Ascending aorta (tissue), 2 donors: Measurements from ENCODE around the gene DTYMK. TPM values are rescaled to one million over a fixed set of nuclear protein-coding genes. Genes with fewer than 3 reads are reported as not detected.

Source experiments
- DNase-seq, 2 donors: peaks; one replicate each; pipeline ENCODE4 v3.0.0-alpha.2; 2019; ENCODE audit warnings: low spot score in 2 of 2
- H3K27ac ChIP-seq, 2 donors: fragments of 200-600 bp; sonication (generic); one replicate each; pipeline ENCODE4 v1.5.1; 2016 to 2017; ENCODE audit warnings: mild to moderate bottlenecking in 1 of 2
- H3K27me3 ChIP-seq: fragments of 200-600 bp; sonication (generic); one replicate; pipeline ENCODE4 v1.5.1; 2017
- H3K36me3 ChIP-seq, 2 donors: fragments of 200-600 bp; sonication (generic); one replicate each; pipeline ENCODE4 v1.5.1; 2016
- H3K4me1 ChIP-seq, 2 donors: fragments of 200-600 bp; sonication (generic); one replicate each; pipeline ENCODE4 v1.5.1; 2016 to 2017; ENCODE audit warnings: mild to moderate bottlenecking in 1 of 2
- H3K4me3 ChIP-seq, 2 donors: fragments of 200-600 bp; sonication (generic); one replicate each; pipeline ENCODE4 v1.5.1; 2016 to 2017; ENCODE audit warnings: mild to moderate bottlenecking in 1 of 2
- H3K9me3 ChIP-seq, 2 donors: fragments of 200-600 bp; sonication (generic); one replicate each; pipeline ENCODE4 v1.5.1; 2016
- CTCF ChIP-seq, 3 experiments: fragments of 200-600 bp in 2 of 3; fragments of 450-650 bp in 1 of 3; sonication (generic) in 2 of 3; IDR thresholded peaks; one replicate each; pipeline ENCODE4 v1.5.1; 2016 to 2019; ENCODE audit warnings: antibody characterized with exemption in 3 of 3, mild to moderate bottlenecking in 1 of 3, moderate library complexity in 1 of 3
- intact Hi-C: fragments of 100-400 bp; cut with DNase I; formaldehyde crosslinking; loops from one replicate; pipeline ENCODE4 v1.15.1; 2023
- total RNA-seq: library from RNA; depleted of rRNA; stranded (reverse); fragments of >200 nt; gene quantifications from one replicate; pipeline ENCODE4 v1.1.0, GENCODE V29; 2016

Gene DTYMK
- total RNA-seq, 1 donor from 2014 or later, result 25.0 TPM

- no peak for DNase-seq
- TF ChIP-seq CTCF (IDR thresholded peaks at IDR 0.05), result no peak
- intact Hi-C loops, result no loop called here
- no peaks in the 10 kb centered on the region for H3K27me3 ChIP-seq
- H3K27ac ChIP-seq, result no peak overlapping the region
- H3K9me3 ChIP-seq, result no peaks in the 10 kb centered on the region
- H3K4me1 ChIP-seq, result peaks cover 7 to 15% of the 10 kb centered on the region in 2 donors
- H3K36me3 ChIP-seq, result peaks cover 4 to 25% of the 10 kb centered on the region in 2 donors
- H3K4me3 ChIP-seq, result no peak overlapping the region
Observed at GRCh38 chr2:241692448-241692847, 5.8 kb upstream of the DTYMK start.

GRCh38 chr2:241690202-241690717 lies 3.6 kb upstream of the DTYMK start:
- H3K4me3 ChIP-seq, result no peak overlapping the region
- no peak overlapping the region for H3K27ac ChIP-seq
- no peaks in the 10 kb centered on the region for H3K27me3 ChIP-seq
- peaks cover 4 to 20% of the 10 kb centered on the region in 2 donors for H3K36me3 ChIP-seq
- H3K4me1 ChIP-seq, result peaks cover 7 to 18% of the 10 kb centered on the region in 2 donors
- intact Hi-C loops, result no loop called here
- H3K9me3 ChIP-seq, result no peaks in the 10 kb centered on the region
- TF ChIP-seq CTCF (IDR thresholded peaks at IDR 0.05), result no peak
- DNase-seq, result no peak

GRCh38 chr2:241689306-241689705 lies 2.7 kb upstream of the DTYMK start:
- no peak for DNase-seq
- H3K27ac ChIP-seq, result no peak overlapping the region
- intact Hi-C loops, result loop anchor here (5.0 to 10.0 kb wide), 3 partner anchors 185 to 697 kb away; partner anchors contain the start of gene STK25
- no peaks in the 10 kb centered on the region for H3K27me3 ChIP-seq
- TF ChIP-seq CTCF (IDR thresholded peaks at IDR 0.05), result no peak
- peaks cover 0 to 16% of the 10 kb centered on the region in 2 donors for H3K36me3 ChIP-seq
- no peaks in the 10 kb centered on the region for H3K9me3 ChIP-seq
- H3K4me1 ChIP-seq, result peaks cover 7 to 18% of the 10 kb centered on the region in 2 donors
- no peak overlapping the region for H3K4me3 ChIP-seq

GRCh38 chr2:241686324-241686649 lies 328 bp downstream of the DTYMK start:
- Histone ChIP-seq H3K27me3 (no peaks in the 10 kb centered on the region), H3K36me3 (peaks cover 0 to 16% of the 10 kb centered on the region in 2 donors), H3K4me1 (peaks cover 7 to 18% of the 10 kb centered on the region in 2 donors), H3K4me3 (peak overlapping the region; percentile 85 to 94), H3K9me3 (no peaks in the 10 kb centered on the region), H3K27ac (peak overlapping the region in 1 of 2 donors; percentile 6)
- intact Hi-C loops, result loop anchor here (1.0 to 10.0 kb wide), 5 partner anchors 48 to 694 kb away; partner anchors contain the start of genes ATG4B, D2HGDH, STK25 and THAP4
- no peak for TF ChIP-seq CTCF (IDR thresholded peaks at IDR 0.05)
- DNase-seq, result no peak

GRCh38 chr2:241680827-241681599 lies 5.6 kb downstream of the DTYMK start:
- H3K27ac ChIP-seq, result no peak overlapping the region
- DNase-seq, result no peak
- H3K4me1 ChIP-seq, result peaks cover 0 to 3% of the 10 kb centered on the region in 2 donors
- no peaks in the 10 kb centered on the region for H3K9me3 ChIP-seq
- no peak for TF ChIP-seq CTCF (IDR thresholded peaks at IDR 0.05)
- H3K27me3 ChIP-seq, result no peaks in the 10 kb centered on the region
- intact Hi-C loops, result loop anchor here (10.0 kb wide), 1 partner anchor 176 kb away; the partner anchor contains the start of gene STK25
- H3K4me3 ChIP-seq, result no peak overlapping the region
- H3K36me3 ChIP-seq, result peaks cover 16 to 37% of the 10 kb centered on the region in 2 donors
